GM19438 (cell line): ENCODE data around the gene ARHGAP40.

ENCODE experiments used
- ATAC-seq: cut with Tn5 transposase; IDR thresholded peaks from one replicate; pipeline ENCODE4 v1.9.1; 2021; ENCODE audit warnings: low read depth; ENCODE audit not compliant: unreplicated experiment

ARHGAP40 gene

DNA sequence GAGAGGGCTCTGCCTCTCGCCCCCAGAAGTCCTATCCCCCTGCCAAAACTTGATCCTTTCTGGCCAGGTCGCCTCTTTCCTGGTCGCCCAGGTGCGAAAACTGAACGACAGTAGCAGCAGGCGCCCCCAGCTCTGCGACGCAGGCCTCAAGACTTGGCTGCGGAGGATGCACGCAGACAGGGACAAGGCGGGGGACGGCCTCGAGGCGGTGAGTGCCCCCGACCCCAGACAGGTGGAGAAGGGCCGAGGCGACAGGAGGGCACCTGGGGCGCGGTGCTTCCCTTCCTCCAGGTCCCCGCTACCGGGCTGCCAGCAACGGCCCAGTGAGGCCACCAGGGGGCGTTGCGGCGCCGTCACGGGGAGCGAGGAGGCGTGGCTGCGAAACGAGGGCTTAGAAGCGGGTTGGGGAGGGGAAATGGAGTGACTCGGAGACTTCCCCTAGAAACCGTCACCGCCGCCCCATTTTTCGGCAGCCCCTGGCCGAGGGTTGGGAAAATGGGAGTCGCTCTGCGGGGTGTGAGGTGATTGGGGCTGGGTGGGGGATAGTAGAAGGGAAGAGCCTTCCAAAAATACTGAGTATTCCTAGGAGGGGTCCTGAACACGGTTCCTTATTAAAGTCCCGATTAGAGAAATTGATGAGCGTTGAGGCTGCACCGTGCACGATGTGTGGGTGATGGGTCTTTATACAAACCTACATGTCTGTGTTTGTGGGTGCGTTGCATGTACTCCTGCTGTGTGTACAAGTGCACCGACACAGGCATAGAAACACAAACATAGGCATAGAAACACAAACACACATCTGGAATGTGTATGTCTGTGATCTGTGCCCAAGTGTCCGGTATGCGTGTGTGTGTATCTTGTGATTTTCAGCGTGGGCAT is 44.6 kb downstream of the ARHGAP40 start:
- peak; percentile 72 for ATAC-seq

DNA sequence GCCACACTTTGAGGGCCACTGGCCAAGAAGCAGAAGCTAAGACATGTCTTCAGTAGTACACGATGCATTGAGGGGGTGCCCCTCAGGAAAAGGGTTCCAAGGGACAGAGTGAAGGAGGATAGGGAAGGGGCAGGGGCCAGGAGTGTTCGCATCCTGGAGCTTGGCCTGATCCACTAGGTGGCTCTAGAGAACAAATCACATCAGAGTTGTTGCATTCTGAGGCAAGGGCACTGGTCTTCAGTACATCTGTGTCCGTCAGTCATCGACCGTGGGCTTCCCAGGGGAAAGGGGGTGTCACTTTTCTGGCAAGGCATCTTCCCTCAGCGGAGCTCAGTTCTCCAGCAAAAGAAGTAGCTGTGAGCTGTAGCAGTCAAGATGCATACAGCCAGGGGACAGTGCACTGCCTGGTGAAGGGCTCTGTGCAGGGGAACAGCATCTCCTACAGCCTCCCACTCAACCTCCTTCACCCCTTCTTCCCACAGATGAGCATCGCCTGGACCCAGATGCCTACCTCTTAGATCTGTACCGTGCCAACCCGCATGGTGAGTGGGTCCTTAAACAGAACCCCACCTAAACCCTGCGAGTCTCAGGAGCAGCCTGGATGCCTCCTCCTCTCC is 47.8 kb downstream of the ARHGAP40 start:
- ATAC-seq: no peak

DNA sequence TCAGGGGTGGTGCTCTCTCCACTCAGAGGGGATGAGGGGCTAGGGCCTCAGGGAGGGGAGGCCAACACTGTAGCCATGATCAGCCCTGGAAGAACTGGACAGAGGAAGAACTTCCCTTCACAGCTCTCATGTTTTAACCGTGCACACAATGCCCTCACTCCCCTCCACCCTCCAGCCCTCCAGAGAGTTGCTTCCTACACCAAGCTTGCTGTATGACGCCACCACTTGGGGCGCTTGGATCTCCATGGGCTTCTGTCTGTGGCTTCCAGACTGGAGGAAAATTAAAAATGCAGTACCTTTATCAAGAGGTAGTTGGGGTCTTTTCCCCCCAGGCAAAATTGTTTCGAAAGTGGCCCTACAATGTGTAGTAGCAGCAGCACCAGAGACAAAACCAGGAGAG is 48.4 kb downstream of the ARHGAP40 start:
- no peak for ATAC-seq

DNA sequence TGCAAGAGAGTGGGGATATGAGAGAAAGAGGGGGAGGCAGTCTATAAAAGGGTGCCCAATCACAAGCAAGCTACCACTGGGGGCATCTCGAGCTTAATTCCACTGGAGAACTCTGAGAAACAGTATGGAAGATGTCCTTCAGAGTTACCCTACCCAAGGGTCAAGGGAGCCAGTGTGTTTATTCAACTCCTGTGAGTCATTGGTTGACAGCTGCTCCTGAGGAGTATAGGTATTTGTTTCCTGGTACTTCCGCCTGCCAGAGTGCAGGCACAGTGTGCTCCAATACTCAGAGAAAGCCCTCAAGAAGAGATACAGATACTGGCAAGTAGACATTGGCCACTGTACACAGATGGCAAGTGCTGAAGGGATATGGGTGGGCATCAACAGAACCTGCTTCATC is 49.5 kb downstream of the ARHGAP40 start:
- no peak for ATAC-seq

DNA sequence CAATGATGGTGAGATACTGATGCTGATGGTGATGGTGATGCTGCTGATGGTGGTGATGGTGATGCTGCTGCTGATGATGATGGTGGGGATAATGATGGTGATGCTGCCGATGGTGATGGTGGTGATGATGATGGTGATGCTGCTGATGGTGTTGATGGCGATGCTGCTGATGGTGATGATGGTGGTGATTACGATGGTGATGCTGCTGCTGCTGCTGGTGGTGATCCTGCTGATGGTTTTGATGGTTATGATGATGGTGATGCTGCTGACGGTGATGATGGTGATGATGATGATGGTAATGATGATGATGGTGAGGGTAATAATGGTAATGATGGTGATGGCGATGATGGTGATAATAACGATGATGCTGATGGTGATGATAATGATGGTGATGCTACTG is 50.0 kb downstream of the ARHGAP40 start:
- ATAC-seq: no peak

DNA sequence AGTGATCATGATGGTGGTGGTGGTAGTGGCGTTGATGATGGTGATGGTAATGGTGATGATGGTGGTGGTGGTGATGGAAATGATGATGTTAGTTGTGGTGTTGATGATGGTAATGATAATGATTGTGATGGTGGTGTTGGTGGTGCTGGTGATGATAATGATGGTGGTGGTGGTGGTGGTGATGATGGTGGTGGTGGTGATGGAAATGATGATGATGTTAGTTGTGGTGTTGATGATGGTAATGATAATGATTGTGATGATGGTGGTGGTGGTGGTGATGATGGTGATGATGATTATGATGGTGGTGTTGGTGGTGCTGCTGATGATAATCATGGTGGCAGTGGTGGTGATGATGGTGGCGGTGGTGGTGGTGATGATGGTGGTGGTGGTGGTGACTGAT is 51.4 kb downstream of the ARHGAP40 start:
- ATAC-seq: no peak

DNA sequence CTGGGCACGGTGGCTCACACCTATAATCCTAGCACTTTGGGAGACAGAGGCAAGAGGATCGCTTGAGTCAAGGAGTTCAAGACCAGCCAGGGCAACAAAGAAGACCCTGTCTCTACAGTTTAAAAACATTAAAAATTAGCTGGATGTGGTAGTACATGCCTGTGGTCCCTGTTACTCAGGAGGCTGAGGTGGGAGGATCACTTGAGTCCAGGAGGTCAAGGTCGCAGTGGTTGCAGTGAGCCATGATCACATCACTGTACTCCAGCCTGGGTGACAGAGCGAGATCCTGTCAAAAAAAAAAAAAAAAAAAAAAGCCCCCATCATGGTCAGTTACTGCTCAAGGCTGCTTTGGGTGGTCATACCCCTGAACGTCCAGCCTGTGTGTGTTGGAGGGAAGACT is 55.8 kb downstream of the ARHGAP40 start:
- no peak for ATAC-seq

DNA sequence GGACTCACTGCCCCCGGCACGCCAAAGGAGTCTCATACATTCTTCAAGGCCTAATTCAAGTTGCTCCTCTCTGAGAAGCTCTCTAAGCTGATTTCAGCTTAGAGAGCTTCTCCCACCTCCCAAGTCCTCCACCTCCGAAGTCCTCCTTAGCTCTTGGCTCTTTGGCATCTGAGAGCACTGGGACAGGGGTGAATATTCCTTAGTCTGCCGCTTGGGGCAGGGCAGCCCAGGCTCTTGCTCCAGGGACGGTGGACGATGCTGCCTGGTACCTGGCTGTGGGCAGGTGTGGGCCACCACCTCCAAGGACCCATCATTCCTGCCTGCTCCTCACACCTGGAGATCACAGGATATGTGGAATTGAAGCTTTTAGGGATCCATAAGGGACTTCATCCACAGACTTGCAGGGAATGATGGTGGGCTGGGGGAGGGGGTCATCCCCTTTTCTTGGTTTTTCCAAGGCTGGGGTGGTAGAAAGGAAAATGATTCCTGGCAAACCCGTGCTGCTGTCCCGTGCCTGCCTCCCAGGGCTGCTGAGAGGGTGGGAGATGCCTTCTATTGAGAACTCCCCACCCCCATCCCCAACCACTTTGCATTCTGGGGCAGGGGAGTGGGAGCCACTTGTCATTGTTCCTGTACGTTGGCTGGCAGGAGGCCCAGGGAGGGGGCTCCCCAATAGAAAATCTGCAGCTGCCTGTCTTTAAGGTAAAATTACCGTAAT is 57.4 kb downstream of the ARHGAP40 start:
- ATAC-seq: no peak

DNA sequence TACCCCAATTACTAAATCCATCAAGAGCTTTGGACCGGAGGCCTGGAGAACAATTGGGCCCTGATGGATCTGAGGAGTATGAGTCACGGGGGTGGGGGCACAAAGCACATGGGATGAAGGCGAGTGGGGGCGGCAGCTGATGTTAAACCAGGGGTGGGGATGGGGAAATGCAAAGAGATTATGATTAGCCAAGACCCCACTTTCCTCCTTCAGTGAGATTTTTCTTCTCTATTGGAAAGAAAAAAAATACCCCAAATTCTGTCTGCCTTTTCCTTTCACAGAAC is 57.9 kb downstream of the ARHGAP40 start:
- ATAC-seq: no peak

DNA sequence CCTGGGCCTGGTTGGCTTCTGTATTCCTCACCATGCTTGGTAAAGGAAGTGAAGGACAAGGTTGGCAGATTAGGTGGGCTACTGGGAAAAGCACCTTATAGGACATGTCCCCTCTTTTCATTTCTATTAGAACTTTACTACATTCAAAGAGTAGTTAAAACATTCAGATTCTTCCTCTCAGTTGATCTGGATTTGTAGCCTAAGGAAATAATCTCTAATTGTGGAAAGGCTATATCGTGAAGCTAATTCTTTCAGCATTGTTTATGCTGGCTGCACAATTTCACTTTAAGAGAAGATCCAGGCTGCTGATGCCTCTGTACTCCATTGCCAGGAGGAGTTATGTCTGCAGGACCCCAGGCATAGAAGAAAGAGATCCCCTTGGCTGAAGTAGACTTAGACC is 58.8 kb downstream of the ARHGAP40 start:
- ATAC-seq: no peak

DNA sequence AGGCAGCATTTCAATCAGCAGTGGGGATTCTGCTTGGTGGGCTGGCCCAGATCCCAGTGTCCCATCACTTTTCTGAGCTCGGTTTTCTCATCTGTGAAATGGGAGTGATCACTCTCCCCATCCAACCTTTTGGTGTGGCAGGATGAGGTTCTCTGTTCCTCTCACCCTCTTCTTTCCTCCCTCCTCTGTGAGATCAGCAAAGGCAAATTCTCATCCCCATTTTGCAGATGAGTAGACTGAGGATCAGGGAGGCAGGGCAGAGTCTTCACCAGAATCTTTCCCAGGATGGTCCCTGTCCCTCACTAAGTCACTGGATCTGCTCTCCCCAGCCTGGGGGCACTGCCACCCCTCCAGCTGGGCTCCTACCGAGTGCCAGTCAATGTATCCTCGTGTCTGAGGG is 62.1 kb downstream of the ARHGAP40 start:
- ATAC-seq: no peak

DNA sequence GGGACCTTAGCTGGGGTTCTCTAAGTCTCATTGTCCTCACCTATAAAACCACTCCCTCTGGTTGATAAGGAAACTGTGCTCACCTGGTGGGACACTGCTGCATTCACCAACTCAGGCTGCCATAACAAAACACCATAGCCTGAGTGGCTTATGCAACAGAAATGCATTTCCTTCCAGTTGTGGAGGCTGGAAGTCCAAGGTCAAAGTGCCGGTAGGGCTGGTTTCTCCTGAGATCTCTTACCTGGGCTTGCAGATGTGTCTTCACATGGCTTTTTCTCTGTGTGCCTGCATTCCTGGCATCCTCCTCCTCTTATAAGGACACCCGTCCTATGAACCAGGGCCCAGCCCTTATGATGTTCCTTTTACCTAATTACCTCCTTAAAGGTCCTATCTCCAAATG is 62.7 kb downstream of the ARHGAP40 start:
- no peak for ATAC-seq

DNA sequence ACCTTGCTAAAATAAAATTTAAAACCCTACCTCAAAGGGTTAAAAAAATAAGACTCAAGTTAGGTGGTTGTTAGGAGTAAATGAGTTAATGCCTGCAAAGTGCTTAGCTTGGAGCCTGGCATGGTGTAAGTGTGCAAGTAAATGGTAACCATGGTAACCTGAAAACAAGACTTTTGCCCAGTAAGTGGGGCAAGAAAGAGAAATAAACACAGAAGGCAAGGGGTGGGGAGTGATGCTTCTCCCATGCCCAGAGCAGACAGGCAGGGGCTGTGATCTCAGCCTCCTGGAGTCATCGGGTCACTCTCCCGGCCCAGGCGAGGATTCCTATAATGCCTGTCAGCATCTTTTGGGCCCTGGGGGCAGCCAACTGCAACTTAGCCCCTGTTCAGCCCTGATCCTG is 63.5 kb downstream of the ARHGAP40 start:
- no peak for ATAC-seq

DNA sequence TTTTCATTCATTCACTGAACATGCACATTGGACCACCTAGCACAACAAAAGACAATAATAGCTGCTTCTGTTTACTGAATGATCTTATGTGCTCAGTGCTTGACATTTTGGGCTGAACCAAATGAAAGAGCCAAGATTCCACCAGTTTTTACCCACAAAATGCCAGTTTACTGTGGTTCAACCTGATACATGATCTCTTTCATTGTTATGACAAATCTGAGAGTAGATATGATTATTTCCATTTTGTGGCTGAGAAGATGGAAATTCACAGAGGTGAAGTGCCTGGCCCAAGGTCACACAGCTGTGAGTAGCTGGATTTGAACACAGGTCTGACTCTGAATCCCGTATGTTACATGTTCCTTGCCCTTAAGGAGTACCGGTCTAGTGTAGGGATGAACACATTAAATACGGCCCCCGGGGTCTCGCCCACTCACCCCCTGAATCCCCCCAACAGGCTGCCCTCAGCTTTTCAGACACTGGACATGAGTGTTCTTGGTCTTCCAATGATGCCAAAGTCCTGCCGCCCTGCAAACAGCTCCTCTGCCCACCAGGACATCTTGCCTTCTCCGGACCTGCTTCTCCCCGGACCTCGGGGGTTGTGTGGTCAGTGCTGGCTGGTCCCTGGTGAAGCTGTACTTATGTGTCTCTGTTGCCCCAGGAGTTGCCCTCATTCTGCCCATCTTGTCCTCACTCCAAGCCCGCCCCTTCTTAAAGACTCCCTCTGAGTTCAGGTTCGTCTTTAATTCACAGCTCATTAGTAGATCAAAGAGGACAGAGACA is 64.1 kb downstream of the ARHGAP40 start:
- no peak for ATAC-seq

DNA sequence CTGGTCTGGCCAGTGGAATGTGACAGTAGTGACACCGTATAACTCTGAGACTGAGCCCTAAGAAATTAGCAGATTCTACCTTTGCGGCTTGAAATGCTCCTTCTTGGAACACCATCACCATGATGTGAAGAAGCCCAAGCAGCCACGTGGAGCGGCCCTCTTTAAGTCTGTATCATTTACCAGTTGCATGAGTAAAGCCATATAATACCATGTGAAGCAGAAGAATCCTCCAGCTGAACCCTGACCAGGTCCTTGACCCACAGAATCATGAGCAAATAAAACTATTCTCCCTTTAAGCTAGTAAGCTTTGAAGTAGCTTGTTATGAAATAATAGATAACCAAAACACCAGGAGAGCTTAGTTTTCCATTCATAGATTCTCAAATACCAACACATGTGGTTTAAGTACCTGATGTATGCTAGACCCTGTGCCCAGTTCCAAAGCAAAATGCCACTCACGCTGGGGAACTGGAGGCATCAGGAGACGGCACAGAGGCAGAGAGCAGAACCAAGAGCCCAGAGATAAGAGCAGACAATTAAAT is 65.9 kb downstream of the ARHGAP40 start:
- no peak for ATAC-seq

DNA sequence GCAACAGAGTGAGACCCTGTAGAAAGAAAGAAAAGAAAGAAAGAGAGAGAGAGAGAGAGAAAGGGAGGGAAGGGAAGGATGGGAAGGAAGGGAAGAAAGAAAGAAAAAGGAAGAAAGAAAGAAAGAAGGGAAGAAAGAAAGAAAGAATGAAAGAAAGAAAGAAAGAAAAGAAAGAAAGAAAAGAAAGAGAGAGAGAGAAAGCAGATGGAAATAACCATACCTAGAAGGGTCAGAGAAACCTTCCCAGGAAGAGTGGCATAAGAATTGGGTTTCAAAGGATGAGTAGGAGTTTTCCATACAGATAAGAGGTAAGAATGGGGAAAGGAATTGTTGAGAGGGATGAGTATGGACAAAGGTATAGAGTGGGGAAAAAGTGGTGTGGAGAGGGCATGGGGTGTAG is 68.1 kb downstream of the ARHGAP40 start:
- no peak for ATAC-seq

DNA sequence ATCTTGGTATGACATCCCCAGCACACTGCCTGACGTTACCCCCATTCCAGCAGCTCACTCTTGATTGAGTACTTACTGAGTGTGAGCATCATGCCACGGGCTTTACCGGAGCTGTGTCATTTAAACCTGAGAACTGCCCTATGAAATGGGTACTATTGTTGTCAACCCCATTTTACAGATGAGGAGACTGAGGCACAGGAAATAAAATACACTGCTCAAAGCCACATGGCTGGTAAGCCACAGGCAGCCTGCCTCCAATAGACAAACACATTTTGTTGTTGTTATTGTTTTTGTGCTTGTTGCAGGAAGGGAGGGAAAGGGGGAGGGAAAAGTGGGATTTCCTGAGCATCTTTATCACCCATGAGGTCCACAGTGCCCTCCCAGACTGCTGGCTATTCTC is 69.2 kb downstream of the ARHGAP40 start:
- ATAC-seq: no peak

DNA sequence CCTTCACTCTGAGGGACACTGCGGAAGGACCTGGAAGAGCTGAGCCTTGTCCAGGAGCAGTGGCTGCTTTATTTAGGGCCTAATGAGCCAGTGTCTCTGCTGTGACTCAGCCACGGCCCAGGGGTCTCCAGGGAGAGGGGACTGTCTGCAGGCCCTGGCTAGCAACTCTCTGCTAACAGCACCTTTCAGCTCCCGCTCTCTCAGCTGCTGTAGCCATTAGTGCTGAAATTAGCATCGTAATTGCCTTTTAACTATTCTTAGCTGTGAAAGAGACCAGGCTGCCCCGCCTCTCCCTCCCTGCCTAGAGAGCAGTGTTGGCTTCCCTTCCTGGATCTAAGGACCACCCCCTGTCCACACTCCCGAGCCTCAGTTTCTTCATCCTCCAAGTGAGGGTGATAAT is 69.6 kb downstream of the ARHGAP40 start:
- no peak for ATAC-seq

DNA sequence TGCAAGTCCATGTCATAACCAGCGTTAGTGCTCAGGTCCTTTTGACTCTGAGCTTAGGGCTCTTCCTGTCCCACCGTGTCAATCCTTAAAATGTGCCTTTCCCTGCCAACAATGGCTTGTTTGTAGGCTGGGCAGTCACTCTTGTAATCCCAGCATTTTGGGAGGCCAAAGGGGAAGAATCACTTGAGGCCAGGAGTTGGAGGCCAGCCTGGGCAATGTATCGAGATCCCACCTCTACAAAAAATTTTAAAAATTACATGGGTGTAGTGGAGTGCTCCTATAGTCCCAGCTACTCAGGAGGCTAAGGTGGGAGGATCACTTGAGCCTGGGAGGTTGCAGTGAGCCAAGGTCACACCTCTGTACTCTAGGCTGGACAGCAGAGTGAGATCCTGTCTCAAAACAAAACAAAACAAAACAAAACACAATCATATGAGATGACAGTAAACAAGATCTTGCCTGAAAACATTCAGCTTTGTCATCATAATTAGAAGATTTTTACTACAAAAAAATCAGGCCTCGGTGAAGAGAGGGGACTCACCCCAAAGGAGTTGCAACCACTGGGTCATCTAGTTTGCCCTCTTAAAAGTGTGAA is 70.2 kb downstream of the ARHGAP40 start:
- ATAC-seq: no peak

DNA sequence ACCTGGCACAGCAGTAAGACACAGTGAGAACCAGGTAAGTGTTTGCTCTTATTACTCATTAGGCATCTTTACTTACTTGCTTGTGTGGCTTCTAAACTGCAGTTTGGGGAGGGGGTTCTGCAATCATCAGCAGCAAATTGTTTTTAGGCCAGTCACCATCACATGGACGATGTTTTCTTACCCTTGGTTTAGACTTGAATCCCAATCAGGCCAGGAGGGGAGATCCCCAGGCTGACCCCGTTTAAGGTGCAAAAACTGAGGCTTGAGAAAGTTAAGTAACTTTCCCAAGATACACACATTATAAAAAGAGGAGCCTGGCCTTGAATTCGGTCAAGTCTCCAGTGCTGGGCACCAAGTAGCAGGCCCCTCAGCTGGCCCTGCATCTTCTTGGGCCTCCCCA is 70.9 kb downstream of the ARHGAP40 start:
- ATAC-seq: no peak
